ENCODE results near the gene GPR27.

GPR27 gene

DNA sequence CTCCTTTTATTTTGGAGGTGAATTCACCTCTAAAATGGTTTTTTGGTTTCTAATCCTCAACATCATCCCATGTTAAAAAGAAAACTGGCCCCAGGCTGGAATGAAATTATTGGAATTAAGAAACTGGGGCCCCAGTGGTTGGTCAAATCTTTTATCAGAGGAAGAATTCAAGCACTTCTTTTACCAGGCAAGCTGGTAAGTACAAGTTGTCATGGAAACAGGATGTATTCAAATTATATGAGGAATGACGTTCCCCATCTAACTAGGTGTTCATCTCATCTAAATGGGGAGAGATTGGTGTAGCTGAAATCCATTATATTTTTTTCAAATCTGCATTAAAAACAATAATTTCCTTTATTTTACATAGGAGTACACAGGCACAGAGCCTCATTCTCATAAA, 18.8 kb upstream of the GPR27 start:
- DNase-seq, result no peak

DNA sequence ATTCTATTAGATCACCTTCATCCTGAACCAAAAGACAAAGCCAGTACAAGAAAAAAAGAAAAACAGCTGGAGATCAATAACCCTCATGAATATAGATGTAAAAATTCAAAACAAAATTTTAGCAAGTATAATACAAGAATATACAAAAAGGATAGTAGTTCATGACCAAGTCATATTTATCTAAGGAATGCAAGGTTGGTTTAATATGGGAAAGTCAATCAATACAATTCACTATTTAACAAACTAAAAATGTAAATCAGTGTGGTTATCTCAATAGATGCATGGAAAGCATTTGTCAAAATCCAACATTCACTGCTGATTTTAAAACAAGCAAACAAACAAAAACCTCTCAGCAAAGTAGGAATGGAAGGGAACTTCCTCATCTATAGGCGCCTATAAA, 11.0 kb upstream of the GPR27 start:
- no peak for DNase-seq

DNA sequence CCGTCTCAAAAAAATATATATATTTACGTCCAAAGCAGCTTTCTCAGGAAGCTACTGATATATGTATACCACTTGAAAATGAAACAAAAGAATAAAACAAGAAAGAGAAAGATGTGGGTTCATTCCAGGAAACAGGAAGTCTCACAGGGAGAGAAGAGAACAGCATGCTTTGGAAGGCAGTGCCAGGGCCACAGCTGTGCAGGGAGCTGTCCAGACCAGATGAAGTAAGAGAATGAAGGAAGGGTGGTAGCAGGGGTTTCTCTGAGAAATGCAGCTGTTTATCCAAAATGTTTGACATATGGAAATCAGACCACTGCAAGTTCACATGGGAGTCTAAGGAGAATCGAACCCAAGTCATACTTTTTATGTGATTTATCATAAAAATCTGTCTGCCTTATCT, 8.9 kb upstream of the GPR27 start:
- no peak for DNase-seq

DNA sequence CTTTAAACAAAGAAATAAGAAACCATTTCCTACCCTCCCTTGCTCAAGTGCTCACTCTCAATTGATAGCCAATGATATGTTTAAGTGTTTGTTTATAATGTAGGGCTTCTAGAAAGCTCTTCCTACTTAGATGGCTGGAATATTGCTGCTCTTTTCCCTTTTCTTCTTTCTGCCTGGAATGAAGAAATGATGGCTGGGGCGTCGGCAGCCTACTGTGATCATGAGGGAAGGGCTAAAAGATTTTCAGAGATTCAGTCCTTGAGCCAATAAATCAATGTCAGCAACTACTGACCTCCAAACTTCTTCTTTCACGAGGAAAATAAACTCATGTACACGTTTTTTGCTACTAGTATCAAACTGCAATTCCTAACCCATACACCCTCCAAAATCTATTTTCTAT, 2.1 kb upstream of the GPR27 start:
- no peak for DNase-seq

DNA sequence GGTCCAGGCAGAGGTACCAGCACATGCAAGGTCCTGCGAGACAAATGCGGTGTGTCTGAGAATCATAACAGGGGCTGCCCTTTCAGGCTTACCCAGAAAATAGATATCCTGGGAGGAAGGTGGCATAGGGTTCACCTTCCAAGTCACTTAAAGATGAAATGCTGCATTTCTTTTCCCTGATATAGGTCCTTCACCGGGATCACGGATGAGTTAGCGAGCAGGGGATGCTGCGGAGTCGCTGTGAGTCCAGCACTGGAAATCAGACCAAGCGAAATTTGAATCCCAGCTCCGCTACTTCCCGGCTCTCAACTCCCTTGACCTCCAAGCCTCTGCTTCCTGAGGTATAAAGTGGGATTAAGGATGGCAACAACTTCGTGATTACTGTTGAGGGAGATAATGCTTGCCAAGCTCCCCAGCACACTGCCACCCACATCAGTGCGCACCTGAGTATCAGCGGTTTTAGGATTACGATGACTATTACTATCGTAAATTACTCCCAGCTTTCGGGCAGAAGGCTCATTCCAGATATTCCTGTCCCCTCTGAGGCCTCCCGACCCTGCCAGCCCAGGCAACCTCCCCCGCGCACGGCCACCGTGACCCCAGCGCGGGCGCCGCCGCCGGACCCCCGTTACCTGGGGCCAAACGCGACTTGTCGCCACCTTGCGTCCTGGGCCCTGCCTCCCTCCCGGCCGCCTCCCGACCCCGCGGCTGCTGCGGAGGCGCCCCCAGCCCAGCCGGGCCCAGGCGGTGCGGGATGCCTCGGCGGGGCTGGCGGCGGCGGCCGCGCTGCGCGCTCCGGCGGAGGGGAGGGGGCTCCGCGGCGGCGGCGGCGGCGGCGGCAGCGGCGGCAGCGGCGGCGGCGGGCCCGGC, 589 bp upstream of the GPR27 start:
- DNase-seq, result no peak

DNA sequence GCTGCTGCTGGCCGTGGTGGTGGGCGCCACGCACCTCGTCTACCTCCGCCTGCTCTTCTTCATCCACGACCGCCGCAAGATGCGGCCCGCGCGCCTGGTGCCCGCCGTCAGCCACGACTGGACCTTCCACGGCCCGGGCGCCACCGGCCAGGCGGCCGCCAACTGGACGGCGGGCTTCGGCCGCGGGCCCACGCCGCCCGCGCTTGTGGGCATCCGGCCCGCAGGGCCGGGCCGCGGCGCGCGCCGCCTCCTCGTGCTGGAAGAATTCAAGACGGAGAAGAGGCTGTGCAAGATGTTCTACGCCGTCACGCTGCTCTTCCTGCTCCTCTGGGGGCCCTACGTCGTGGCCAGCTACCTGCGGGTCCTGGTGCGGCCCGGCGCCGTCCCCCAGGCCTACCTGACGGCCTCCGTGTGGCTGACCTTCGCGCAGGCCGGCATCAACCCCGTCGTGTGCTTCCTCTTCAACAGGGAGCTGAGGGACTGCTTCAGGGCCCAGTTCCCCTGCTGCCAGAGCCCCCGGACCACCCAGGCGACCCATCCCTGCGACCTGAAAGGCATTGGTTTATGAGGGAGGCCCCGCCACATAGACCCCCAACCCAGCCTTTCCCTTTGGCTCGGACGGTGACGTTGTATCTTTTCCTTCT, 1.1 kb downstream of the GPR27 start:
- no peak for DNase-seq

DNA sequence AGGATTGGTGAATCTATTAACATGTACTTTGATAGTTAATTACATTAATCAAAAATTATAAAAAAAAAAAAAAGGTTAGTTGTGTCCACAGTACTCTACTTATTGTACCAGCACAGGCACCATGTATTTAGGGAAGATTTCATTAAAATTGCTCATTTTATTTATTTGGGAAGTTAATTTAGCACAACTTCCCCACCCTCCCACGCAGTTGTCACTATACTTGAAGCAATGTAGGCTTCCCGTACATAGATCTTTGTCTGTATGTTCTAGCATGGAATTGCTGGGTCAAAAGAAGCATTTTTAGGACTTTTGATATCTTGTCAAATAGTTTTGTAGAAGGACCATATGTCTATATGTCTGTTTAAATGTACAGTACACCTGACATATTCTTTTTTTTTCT, 4.4 kb downstream of the GPR27 start:
- DNase-seq, result no peak

DNA sequence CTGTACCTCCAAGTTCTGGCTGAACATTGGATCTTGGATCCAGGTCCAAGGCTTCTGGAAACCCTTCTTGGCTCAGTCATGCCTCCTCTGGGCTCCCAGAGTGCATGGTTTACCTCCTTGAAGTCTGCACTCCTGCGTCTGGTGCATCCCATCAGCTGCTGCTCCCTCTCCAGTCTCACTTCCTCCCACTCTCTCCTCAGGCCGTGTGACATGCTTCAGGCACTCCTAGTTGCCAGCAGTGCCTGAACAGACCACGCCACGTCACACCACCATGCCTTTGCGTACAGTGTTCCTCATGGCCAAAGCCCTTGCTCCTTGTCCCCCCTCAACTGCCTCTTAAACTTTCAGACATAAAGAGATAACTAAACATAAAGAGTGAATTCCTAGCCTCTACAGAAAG, 5.7 kb downstream of the GPR27 start:
- DNase-seq, result no peak

DNA sequence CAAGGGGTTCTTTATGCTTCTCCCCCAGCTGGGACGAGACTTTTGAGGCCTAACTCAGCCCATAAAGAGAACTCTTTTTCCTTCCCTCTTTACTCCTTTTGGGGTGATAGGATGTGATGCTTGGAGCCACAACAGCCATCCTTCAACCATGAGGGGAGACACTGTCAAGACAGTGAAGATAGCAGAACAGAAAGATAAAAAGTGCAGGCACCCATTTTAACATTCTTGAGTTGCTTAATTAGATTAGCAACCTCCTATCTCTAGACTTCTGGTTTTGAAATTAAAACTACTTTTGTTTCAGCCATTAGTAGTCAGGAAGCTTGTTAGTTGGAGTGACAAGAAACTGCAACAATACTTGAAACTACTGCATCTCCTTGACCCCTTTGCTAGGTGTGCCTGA, 6.5 kb downstream of the GPR27 start:
- DNase-seq, result no peak

DNA sequence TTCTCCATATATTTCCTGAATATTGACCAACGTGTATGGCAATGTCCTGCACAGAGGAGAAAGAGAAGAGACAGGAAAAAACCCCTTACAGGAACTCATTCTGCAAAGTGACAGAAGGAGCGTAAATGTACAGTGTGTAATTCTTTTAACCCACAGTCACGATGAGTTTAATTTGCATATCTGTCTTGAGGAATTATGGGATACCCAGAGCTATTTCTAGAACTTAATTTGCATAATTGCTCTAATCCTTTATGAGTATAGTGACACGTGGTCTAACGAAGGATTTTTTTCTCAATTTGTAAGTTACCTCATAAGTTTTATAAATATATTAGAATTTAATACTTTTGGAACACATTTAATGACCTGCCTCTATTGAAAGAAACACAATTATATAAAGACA, 9.8 kb downstream of the GPR27 start:
- DNase-seq, result no peak

DNA sequence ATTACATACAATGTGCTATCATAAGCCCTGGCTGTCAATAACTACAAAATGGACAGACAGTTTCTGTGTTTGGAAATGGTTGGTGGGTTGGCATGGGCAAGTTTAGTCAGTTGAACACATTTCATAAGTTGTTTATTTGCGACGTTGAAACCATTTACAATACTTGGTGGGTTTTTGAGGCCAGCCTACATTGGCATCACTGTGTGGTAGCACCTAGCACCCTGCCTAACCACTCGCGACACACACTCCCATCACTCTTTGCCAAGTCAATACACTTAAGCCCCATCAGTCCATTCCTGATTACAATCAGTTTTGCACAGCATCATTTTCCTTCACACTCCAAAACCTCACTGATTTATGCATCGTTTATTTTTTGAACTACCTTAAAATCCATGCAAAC, 17.5 kb downstream of the GPR27 start:
- no peak for DNase-seq

DNA sequence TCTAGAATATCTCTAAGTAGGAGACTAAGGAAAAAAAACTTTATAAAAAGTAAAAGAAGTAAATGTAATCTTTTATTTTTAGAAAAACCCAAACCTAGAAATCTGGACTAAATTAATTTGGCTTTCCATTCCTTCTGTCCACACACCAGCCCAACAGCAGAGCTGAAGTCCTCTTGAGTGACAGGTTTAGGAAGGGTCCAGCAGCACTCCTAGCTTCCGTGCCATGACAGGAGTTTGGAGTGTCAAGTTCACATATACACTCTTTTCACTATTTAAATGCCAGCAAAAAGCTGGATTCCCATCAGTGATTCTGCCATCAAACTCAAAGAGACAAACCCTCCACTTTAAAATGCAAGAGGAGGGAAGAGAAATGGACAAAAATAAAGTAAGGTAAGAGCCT, 18.2 kb downstream of the GPR27 start:
- no peak for DNase-seq

DNA sequence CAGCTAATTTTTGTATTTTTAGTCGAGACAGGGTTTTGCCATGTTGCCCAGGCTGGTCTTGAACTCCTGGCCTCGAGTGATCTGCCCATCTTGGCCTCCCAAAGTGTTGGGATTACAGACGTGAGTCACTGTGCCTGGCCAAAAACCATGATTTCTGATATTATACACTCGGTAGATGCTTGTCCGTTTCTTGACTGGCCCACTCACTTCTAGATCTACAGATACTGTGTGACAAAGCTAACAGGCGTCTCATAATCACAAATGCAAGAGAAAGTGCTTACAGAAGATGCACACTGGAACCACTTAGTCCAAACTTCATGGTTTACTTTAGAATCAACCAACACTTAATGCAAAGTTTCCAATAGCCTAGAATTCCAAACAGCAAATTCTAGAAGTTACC, 22.9 kb downstream of the GPR27 start:
- no peak for DNase-seq

DNA sequence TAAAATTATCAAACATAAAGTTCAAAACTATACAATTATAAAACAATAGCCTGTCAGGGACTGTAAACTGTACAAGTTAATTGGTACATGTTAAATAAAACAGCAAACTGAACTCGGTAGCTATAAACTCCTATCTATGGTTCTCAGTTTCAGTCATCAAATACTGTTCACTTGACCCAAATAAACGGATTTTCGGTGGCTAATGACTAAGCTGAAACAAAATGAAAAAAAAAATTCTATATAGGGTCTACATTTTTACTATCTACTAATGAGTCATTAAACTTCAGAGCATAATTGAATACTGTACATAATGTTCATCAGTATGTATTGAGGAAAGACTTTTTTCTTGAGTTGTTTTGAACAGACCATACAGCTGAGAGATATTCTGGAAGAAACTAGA, 24.7 kb downstream of the GPR27 start:
- no peak for DNase-seq

DNA sequence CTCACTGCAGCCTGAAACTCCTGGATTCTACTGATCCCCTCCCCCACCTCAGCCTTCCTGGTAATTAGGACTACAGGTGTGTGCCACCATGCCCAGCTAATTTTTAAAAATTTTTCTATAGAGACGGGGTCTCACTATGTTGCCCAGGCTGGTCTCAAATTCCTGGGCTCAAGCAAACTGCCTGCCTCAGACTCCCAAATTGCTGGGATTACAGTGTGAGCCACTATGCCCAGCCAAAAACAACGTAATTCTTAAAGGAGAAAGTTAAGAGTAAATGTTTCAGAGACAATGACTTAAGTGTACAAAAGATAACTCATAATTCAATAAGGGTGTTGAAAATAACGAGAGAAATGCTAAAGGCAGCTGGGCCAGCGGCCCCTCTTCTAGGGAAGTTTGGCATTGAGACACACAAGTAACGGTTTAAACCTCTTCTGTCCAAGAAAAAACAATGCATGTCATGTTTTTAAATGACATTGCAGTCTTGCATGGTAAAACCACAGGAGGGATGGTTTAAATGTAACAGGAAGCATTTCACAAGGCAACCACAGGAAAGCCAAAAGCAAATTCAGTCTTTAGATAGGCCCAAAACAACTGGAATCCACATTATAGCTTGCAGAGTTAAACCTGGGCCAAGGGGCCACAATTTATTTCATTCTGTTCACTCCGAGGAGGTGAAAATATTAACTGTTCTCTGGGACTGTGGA, 26.2 kb downstream of the GPR27 start:
- DNase-seq, result no peak

DNA sequence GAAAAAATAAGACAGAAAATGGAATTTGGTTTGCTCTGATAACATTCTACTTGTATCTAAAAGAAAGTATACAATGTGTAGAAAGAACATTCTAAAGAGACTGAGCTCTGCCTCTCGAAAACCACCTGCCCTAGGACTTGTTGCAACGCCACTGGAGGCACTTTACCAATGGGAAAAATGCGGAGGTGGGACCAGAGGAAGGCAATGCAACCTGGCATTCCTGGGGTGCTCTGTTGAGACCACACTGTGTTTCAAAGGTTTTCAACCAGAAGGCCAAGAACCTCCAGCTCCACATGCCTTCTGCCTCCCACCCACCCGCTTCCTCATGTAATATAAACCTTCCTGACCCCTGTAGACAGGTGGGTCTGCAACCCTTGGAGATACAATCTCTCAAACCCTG, 26.8 kb downstream of the GPR27 start:
- DNase-seq, result no peak

DNA sequence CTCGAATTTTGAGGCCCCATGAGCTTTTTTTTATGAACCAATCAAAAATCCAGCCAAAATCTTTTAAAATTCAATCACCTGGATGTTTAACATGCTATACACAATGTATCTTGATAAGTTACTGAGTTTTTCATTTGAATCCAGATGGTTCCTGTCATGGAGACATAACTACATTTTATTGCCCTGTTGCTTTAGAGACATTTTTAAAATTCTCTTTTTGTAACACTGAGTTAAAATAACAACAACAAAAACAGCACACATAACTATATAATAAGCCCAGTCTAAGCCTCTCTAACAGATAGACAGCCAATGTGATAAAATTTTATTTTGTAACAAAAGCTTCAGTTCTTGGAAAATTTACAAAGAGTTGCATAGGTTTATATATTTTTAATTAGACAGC, 29.5 kb downstream of the GPR27 start:
- no peak for DNase-seq

DNA sequence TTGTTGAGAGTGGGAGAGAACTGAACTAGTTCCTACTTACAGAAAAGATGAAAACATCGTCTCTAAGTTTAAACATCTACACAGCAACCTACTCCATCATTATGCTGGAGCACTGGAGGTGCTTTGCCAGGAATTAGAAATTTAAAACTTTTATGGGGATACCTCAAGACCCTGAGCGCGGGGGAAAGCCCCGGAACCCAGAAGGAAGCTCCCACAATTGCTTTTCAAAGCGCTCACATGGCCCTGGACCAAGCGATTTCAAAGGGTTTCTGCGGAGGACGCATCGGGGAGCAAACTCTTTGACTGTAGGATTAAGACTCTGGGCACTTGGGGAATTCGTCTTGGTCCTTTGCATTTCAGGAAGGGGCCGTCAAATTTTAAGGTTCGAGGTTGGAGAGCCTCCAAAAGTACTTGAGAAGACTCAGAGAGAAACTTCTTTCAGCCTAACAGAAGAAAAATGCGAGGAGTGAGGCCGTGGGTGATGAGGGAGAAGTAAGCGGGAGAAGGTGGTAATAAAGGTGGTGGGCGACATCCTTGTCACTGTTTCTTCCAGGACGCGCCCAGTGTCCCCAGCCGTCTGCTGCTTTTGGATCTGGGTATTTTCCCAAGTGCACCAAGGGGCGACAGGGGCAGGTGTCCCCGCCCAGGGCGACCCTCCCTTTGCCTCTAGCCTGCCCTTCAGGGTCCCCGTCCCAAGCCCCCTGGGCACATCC, 30.7 kb downstream of the GPR27 start:
- DNase-seq, result no peak

DNA sequence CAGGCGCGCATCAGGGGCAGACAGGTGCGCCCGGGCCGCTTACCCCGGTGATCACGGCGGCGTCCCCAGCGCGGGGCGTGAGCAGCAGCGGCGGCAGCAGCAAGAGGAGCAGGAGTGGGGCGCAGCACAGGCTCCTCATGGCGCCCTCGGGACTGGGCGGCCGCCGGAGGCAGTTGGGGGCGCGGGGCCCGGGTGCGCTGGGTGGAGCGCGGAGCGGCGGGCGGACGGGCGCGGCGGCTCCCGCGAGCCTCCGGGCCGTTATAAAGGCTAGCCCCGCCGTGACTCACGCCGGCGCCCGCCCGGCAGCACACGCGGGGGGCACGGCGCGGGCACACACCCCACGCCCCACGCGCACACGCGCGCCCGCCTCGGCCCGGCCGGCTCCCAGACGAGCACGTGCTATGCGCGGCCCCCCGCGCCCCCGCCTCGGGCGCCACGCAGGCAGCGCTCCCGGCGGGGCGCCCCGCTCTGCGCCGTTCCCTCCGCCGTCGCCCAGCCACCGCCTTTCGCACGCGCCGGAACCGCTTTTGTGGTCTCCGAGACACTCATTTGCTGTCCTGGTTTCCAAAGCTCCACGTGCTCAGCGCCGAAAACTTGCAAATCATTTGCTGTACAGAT, 31.4 kb downstream of the GPR27 start, which contains the start of gene PROK2:
Gene PROK2, minus strand, starts transcription at position 235 of the 618 bp plus-strand sequence. Its CDS starts 96 bp downstream, at position 139.
- DNase-seq, result no peak

DNA sequence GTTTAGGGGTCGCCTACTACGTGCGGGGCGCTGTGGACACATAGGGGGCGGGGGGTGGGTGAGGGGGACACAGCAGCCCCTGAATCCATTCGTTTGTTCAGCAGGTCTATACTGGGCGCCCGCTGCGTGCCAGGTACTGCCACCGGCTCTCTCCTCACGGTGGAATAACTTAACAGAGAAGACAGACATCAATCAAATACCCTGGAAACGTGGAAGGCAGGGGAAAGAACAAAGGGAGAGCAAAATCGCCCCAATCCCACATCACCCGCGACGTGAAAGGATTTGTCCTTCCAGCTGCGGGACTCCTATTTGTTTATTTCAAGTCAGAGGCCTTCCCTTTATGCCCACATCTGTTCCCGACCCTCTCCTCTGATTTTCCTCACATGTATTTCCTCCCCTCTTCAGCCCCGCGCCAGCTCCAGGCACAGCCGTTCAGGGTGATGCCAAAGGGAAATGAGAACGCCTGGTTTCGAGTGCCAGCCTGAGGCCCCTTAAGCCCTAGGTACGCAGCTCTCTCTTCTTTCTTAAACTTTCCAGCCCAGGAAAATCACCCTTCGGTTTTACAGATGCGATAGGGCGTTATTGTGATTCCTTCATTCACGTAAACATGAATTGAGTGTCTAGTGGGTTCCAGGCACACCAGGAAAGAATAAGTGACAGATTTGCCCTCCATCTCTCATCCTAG, 32.0 kb downstream of the GPR27 start:
- no peak for DNase-seq

DNA sequence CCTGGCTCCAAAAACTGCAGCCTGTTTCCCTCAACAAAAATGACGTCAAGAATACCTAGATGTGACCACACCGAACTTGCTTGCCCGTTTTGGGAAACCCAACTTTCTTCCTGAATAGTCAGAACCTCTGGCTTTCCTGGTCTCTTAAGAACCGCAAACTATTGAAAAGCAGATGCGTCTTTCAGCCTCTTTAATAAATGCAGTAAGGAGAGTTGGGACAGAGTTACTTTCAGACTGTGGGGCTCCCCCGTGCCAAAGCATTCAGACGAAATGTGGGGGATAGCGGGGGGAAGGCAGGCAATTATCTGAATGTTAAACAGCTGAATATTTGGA, 32.5 kb downstream of the GPR27 start:
- DNase-seq, result no peak

DNA sequence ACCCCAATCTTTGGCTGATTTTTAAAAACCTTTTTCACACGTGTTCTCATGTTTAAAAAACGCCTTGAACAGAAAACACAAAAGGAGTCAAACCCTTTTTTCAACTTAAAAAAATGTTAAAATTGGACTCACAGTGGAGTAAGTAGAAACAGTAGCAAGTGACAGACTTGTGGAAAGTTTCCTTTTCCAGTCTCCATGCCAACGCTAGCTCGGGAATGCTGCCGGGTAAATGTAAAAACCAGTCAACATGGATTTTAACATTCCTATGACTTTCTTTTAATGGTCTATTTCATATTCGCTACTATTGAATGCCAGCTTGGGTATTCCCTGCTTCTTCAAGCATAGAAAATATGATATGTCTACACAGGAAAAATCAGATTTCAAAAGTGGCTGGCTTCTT, 32.9 kb downstream of the GPR27 start:
- no peak for DNase-seq

All from NCI-H510A (cell line).